ENCODE measurements around the gene FMR1NB. TPM values are rescaled to one million over a fixed set of nuclear protein-coding genes. Genes with fewer than 3 reads are reported as not detected.

FMR1NB gene
- total and polyA plus RNA-seq, 2 of the 4 experiments (the other 2 are of a cell fraction): not detected

DNA sequence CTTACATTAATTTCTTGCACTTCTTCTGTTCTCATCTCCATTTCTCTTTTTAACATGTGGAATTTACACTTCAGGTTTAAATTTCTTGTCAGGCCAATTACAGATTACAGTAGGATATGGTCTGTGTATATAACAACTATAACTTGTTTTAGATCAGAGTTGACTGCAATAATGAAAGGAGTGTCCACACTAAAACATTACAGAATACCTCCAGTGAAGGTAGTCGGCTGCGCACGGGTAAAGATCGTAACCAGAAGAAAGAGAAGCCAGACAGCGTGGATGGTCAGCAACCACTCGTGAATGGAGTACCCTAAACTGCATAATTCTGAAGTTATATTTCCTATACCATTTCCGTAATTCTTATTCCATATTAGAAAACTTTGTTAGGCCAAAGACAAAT is 32.6 kb upstream of the FMR1NB start:
- Histone ChIP-seq H3K4me1 (ENCODE audit: control insufficient read depth, insufficient read depth, low read length) (no peaks in the 10 kb centered on the region), H3K4me3 (ENCODE audit: insufficient read depth, low read depth, low read length) (no peak overlapping the region), H4K5ac (ENCODE audit: low read depth, low read length) (no peak overlapping the region), H2AFZ (replicated peaks; ENCODE audit: low read length, poor library complexity) (no peak overlapping the region), H3K4ac (ENCODE audit: low read depth, low read length) (no peak overlapping the region), H2BK5ac (ENCODE audit: low read depth, low read length, poor library complexity, severe bottlenecking) (no peak overlapping the region), H3K14ac (replicated peaks; ENCODE audit: low read depth, low read length) (no peak overlapping the region), H2AK9ac (replicated peaks; ENCODE audit: low read depth, low read length, poor library complexity) (no peak overlapping the region), H2AK5ac (ENCODE audit: low read depth, low read length) (no peak overlapping the region), H3K4me2 (ENCODE audit: low read depth, low read length) (no peak overlapping the region), H4K8ac (ENCODE audit: low read depth in 2 of 2, low read length in 2 of 2) (no peak overlapping the region), H3K56ac (ENCODE audit: extremely low read depth, insufficient read depth, low read length) (no peak overlapping the region), H3K23ac (ENCODE audit: low read depth, low read length) (no peak overlapping the region), H3K27ac (ENCODE audit: insufficient read depth, low read length) (no peak overlapping the region), H3K27me3 (ENCODE audit: control insufficient read depth, insufficient read depth, low read length) (no peaks in the 10 kb centered on the region), H3K9ac (ENCODE audit: low read depth, low read length) (no peak overlapping the region), H4K20me1 (ENCODE audit: insufficient read depth, low read length) (no peaks in the 10 kb centered on the region), H3K36me3 (ENCODE audit: control insufficient read depth, insufficient read depth, low read length) (peaks cover 1% of the 10 kb centered on the region; the same call in 1 of the 2 replicates), H3K9me3 (ENCODE audit: control insufficient read depth, insufficient read depth, low read length) (no peaks in the 10 kb centered on the region), H3K9me1 (ENCODE audit: insufficient read depth, low read length) (no peaks in the 10 kb centered on the region), H2BK120ac (ENCODE audit: low read depth, low read length) (no peak overlapping the region), H2BK15ac (ENCODE audit: low read depth, low read length) (no peak overlapping the region), H2BK20ac (ENCODE audit: low read depth, low read length) (no peak overlapping the region), H3K18ac (ENCODE audit: low read depth, low read length) (no peak overlapping the region), H3K79me1 (ENCODE audit: low read depth in 1 of 2, low read length in 2 of 2) (no peaks in the 10 kb centered on the region), H4K91ac (ENCODE audit: insufficient read depth, low read depth, low read length) (no peak overlapping the region)
- intact Hi-C loops (cut with micrococcal nuclease) (no loop called here), in situ Hi-C loops (cut with MboI; ENCODE audit: low sequenced_read_pairs) (no loop called here), dilution Hi-C loops (cut with HindIII; ENCODE audit: low sequenced_read_pairs, unreplicated experiment) (no loop called here)
- CTCF ChIA-PET: no interaction called here
- no TSS peak for BruUV-seq (replicated peaks)
- ATAC-seq (ENCODE audit: low read depth): no peak
- 100% methylated on average over 1 of the region's 7 CpGs; no CpG with 5 or more reads in 1 of the 2 experiments for WGBS, 2 experiments (ENCODE audit: extremely low coverage in 2 of 2, insufficient read length in 1 of 2)
- TF ChIP-seq RAD21 (IDR thresholded peaks at IDR 0.05; ENCODE audit: low read length) (no peak), CEBPB (IDR thresholded peaks at IDR 0.05; ENCODE audit: low read depth, low read length) (no peak), FOS (IDR thresholded peaks at IDR 0.05; ENCODE audit: low read depth, low read length) (no peak), POLR2A (IDR thresholded peaks at IDR 0.05; ENCODE audit: low read depth, low read length) (no peak), RCOR1 (IDR thresholded peaks at IDR 0.05; ENCODE audit: insufficient replicate concordance, low read length) (no peak), CHD1 (IDR thresholded peaks at IDR 0.05; ENCODE audit: low read depth, low read length) (no peak)
- TF ChIP-seq, protein P1, sequence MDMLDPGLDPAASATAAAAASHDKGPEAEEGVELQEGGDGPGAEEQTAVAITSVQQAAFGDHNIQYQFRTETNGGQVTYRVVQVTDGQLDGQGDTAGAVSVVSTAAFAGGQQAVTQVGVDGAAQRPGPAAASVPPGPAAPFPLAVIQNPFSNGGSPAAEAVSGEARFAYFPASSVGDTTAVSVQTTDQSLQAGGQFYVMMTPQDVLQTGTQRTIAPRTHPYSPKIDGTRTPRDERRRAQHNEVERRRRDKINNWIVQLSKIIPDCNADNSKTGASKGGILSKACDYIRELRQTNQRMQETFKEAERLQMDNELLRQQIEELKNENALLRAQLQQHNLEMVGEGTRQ (IDR thresholded peaks at IDR 0.05; ENCODE audit: low read depth, low read length): no peak
- TF ChIP-seq, protein P2, sequence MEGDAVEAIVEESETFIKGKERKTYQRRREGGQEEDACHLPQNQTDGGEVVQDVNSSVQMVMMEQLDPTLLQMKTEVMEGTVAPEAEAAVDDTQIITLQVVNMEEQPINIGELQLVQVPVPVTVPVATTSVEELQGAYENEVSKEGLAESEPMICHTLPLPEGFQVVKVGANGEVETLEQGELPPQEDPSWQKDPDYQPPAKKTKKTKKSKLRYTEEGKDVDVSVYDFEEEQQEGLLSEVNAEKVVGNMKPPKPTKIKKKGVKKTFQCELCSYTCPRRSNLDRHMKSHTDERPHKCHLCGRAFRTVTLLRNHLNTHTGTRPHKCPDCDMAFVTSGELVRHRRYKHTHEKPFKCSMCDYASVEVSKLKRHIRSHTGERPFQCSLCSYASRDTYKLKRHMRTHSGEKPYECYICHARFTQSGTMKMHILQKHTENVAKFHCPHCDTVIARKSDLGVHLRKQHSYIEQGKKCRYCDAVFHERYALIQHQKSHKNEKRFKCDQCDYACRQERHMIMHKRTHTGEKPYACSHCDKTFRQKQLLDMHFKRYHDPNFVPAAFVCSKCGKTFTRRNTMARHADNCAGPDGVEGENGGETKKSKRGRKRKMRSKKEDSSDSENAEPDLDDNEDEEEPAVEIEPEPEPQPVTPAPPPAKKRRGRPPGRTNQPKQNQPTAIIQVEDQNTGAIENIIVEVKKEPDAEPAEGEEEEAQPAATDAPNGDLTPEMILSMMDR (conservative IDR thresholded peaks at IDR 0.05; ENCODE audit: low read depth, low read length): no peak
- POLR2A ChIA-PET (ENCODE audit: unreplicated experiment): no interaction called here
- DNase-seq: no peak

Measured in IMR-90 (cell line).